ENCODE data around the gene PHACTR1.

DNA sequence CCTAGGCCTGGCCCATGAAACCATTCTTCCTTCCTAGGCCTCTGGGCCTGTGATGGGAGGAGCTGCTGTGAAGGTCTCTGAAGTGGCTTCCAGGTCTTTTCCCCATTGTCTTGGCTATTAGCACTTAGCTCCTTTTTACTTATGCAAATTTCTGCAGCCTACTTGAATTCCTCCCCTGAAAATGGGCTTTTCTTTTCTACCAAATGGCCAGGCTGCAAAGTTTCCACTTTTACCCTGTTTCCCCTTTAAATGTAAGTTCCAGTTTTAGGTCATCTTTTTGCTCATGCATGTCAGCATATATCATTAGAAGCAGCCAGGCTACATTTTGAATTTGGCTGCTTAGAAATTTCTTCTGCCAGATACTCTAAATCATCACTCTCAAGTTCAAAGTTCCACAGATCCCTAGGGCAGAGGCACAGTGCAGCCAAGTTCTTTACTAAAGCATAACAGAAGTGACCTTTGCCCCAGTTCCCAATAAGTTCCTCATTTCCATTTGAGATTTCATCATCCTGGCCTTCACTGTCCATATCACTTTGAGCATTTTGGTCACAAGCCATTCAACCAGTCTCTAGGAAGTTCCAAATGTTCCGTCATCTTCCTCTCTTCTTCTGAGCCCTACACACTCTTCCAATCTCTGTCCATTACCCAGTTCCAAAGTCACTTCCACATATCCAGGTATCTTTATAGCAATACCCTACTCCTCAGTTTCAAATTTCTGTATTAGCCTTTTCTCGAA lies 539.9 kb downstream of the PHACTR1 start:
- no peak for TF ChIP-seq POLR2A (IDR thresholded peaks at IDR 0.05; ENCODE audit: low read length)
- no peak for TF ChIP-seq GATA1 (IDR thresholded peaks at IDR 0.05; ENCODE audit: low read depth, low read length)
